ENCODE data around the gene LRRTM4. TPM values are rescaled to one million over a fixed set of nuclear protein-coding genes. Genes with fewer than 3 reads are reported as not detected.

Gene LRRTM4
- total RNA-seq, 2 donors from 2014 or later = 7.0 to 21.1 TPM

GRCh38 chr2:77459840-77460239 is 62.3 kb downstream of the LRRTM4 start:
- TF ChIP-seq, protein P1, sequence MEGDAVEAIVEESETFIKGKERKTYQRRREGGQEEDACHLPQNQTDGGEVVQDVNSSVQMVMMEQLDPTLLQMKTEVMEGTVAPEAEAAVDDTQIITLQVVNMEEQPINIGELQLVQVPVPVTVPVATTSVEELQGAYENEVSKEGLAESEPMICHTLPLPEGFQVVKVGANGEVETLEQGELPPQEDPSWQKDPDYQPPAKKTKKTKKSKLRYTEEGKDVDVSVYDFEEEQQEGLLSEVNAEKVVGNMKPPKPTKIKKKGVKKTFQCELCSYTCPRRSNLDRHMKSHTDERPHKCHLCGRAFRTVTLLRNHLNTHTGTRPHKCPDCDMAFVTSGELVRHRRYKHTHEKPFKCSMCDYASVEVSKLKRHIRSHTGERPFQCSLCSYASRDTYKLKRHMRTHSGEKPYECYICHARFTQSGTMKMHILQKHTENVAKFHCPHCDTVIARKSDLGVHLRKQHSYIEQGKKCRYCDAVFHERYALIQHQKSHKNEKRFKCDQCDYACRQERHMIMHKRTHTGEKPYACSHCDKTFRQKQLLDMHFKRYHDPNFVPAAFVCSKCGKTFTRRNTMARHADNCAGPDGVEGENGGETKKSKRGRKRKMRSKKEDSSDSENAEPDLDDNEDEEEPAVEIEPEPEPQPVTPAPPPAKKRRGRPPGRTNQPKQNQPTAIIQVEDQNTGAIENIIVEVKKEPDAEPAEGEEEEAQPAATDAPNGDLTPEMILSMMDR (conservative IDR thresholded peaks at IDR 0.05) = no peak
- H3K9me3 Mint-ChIP-seq = peaks cover 2% of the 10 kb centered on the region

GRCh38 chr2:77458216-77458615 is 64.0 kb downstream of the LRRTM4 start:
- H3K9me3 ChIP-seq (ENCODE audit: control insufficient read depth, low read length) = peaks cover 9% of the 10 kb centered on the region
- H3K36me3 ChIP-seq (ENCODE audit: control insufficient read depth, insufficient read depth, low read length) = no peaks in the 10 kb centered on the region
- no peak overlapping the region for H3K27ac ChIP-seq (ENCODE audit: low read depth, low read length)
- no peaks in the 10 kb centered on the region for H3K27me3 Mint-ChIP-seq (ENCODE audit: insufficient read depth)
- peaks cover 37% of the 10 kb centered on the region for H3K4me1 Mint-ChIP-seq
- H3K27me3 ChIP-seq (ENCODE audit: control insufficient read depth, insufficient read depth, low read length, poor library complexity, severe bottlenecking) = no peaks in the 10 kb centered on the region
- H3K36me3 Mint-ChIP-seq (ENCODE audit: low read depth) = peaks cover 9% of the 10 kb centered on the region
- no peak overlapping the region for H3K4me3 Mint-ChIP-seq
- peaks cover 5% of the 10 kb centered on the region for H3K9me3 Mint-ChIP-seq
- TF ChIP-seq, protein P1 (conservative IDR thresholded peaks at IDR 0.05) = no peak
- no peak overlapping the region for H3K27ac Mint-ChIP-seq
- no peak overlapping the region for H3K4me3 ChIP-seq (ENCODE audit: low read length)
- peaks cover 3% of the 10 kb centered on the region for H3K4me1 ChIP-seq (ENCODE audit: control insufficient read depth, insufficient read depth, low read length)
- DNase-seq = no peak
- H3K9ac ChIP-seq (ENCODE audit: extremely low read depth, low read length, poor library complexity, severe bottlenecking) = no peak overlapping the region
- WGBS, 2 experiments (ENCODE audit: insufficient coverage in 1 of 2, insufficient read length in 1 of 2) = 87 to 94% methylated on average over 2 to 3 of the region's 3 CpGs

More at GRCh38 chr2:77459840-77460239, 62.3 kb downstream of the LRRTM4 start:
- no peaks in the 10 kb centered on the region for H3K9me3 ChIP-seq (ENCODE audit: control insufficient read depth, low read length)
- H3K36me3 ChIP-seq (ENCODE audit: control insufficient read depth, insufficient read depth, low read length) = no peaks in the 10 kb centered on the region
- no peak for DNase-seq
- Mint-ChIP-seq H3K4me3 (no peak overlapping the region), H3K27ac (no peak overlapping the region), H3K36me3 (ENCODE audit: low read depth) (peaks cover 7% of the 10 kb centered on the region), H3K4me1 (peaks cover 37% of the 10 kb centered on the region), H3K27me3 (ENCODE audit: insufficient read depth) (no peaks in the 10 kb centered on the region)
- no peak overlapping the region for H3K27ac ChIP-seq (ENCODE audit: low read depth, low read length)
- no peak overlapping the region for H3K9ac ChIP-seq (ENCODE audit: extremely low read depth, low read length, poor library complexity, severe bottlenecking)
- H3K4me1 ChIP-seq (ENCODE audit: control insufficient read depth, insufficient read depth, low read length) = peaks cover 3% of the 10 kb centered on the region
- H3K27me3 ChIP-seq (ENCODE audit: control insufficient read depth, insufficient read depth, low read length, poor library complexity, severe bottlenecking) = no peaks in the 10 kb centered on the region
- H3K4me3 ChIP-seq (ENCODE audit: low read length) = no peak overlapping the region
- 92 to 93% methylated on average over 3 of the region's 3 CpGs for WGBS, 2 experiments (ENCODE audit: insufficient coverage in 1 of 2, insufficient read length in 1 of 2)

DNA sequence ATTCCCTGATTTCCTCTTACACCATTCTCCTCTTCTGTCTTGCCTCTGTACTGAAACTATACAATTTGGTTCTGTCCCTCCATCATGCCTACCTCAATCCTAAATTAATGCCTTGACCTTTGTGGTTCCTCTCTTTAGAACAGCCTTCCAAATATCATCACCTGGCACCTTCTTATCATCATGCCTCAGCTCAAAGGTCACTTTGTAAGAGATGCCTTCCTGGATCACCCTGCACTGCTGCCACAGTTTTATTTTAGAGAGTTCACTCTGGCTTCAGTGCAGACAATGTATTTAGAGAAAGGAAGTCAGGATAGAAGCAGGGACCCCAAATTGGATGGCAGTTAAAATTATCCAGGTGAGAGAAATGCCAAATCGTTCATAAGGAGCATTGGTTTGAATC is 64.5 kb downstream of the LRRTM4 start:
- Mint-ChIP-seq H3K9me3 (peaks cover 5% of the 10 kb centered on the region), H3K4me3 (no peak overlapping the region), H3K27ac (no peak overlapping the region), H3K27me3 (ENCODE audit: insufficient read depth) (no peaks in the 10 kb centered on the region), H3K36me3 (ENCODE audit: low read depth) (peaks cover 9% of the 10 kb centered on the region), H3K4me1 (peaks cover 36% of the 10 kb centered on the region)
- Histone ChIP-seq H3K9ac (ENCODE audit: extremely low read depth, low read length, poor library complexity, severe bottlenecking) (no peak overlapping the region), H3K4me1 (ENCODE audit: control insufficient read depth, insufficient read depth, low read length) (peaks cover 3% of the 10 kb centered on the region), H3K4me3 (ENCODE audit: low read length) (no peak overlapping the region), H3K27ac (ENCODE audit: low read depth, low read length) (no peak overlapping the region), H3K27me3 (ENCODE audit: control insufficient read depth, insufficient read depth, low read length, poor library complexity, severe bottlenecking) (no peaks in the 10 kb centered on the region), H3K36me3 (ENCODE audit: control insufficient read depth, insufficient read depth, low read length) (no peaks in the 10 kb centered on the region), H3K9me3 (ENCODE audit: control insufficient read depth, low read length) (peaks cover 10% of the 10 kb centered on the region)
- no peak for DNase-seq
- TF ChIP-seq, protein P1 (conservative IDR thresholded peaks at IDR 0.05) = no peak
- 100% methylated on average over 1 of the region's 1 CpG for WGBS, 2 experiments (ENCODE audit: insufficient coverage in 1 of 2, insufficient read length in 1 of 2)

Data from endodermal cell (in vitro differentiated cells).